ENCODE data around the gene UPF1. TPM values are rescaled to one million over a fixed set of nuclear protein-coding genes. Genes with fewer than 3 reads are reported as not detected.

Gene UPF1
- total RNA-seq, 1 donor, result 37.3 TPM

- no peak overlapping the region for H3K4me3 ChIP-seq (ENCODE audit: low read depth, low read length)
- DNase-seq (ENCODE audit: low read depth), result peak; percentile 51
- TF ChIP-seq CTCF (IDR thresholded peaks at IDR 0.05; ENCODE audit: insufficient read depth, low read length), result peak; percentile 53
Measured at GRCh38 chr19:18856385-18857126, 24.8 kb downstream of the UPF1 start.

GRCh38 chr19:18857223-18857622, 25.5 kb downstream of the UPF1 start:
- no peak for TF ChIP-seq CTCF (IDR thresholded peaks at IDR 0.05; ENCODE audit: insufficient read depth, low read length)
- DNase-seq (ENCODE audit: low read depth), result no peak
- no peak overlapping the region for H3K4me3 ChIP-seq (ENCODE audit: low read depth, low read length)

GRCh38 chr19:18858906-18859646, 27.3 kb downstream of the UPF1 start:
- no peak overlapping the region for H3K4me3 ChIP-seq (ENCODE audit: low read depth, low read length)
- TF ChIP-seq CTCF (IDR thresholded peaks at IDR 0.05; ENCODE audit: insufficient read depth, low read length), result no peak
- DNase-seq (ENCODE audit: low read depth), result no peak

- H3K4me3 ChIP-seq (ENCODE audit: low read depth, low read length), result no peak overlapping the region
- DNase-seq (ENCODE audit: low read depth), result no peak
- no peak for TF ChIP-seq CTCF (IDR thresholded peaks at IDR 0.05; ENCODE audit: insufficient read depth, low read length)
Measured at GRCh38 chr19:18859676-18860301, 28.0 kb downstream of the UPF1 start.

- DNase-seq (ENCODE audit: low read depth), result no peak
- no peak overlapping the region for H3K4me3 ChIP-seq (ENCODE audit: low read depth, low read length)
- no peak for TF ChIP-seq CTCF (IDR thresholded peaks at IDR 0.05; ENCODE audit: insufficient read depth, low read length)
Measured at GRCh38 chr19:18860302-18860700, 28.5 kb downstream of the UPF1 start.

GRCh38 chr19:18860725-18861124, 29.0 kb downstream of the UPF1 start:
- no peak for TF ChIP-seq CTCF (IDR thresholded peaks at IDR 0.05; ENCODE audit: insufficient read depth, low read length)
- DNase-seq (ENCODE audit: low read depth), result no peak
- H3K4me3 ChIP-seq (ENCODE audit: low read depth, low read length), result no peak overlapping the region
